Esophagus muscularis mucosa (tissue), 3 donors: Measurements from ENCODE around the gene GABRA4.

Source experiments
- POLR2A ChIP-seq: fragments of 450-650 bp; IDR thresholded peaks from one replicate; pipeline ENCODE4 v1.6.1; 2017; ENCODE audit warnings: antibody characterized with exemption, moderate library complexity, mild to moderate bottlenecking, low read depth
- TF ChIP-seq, protein P1 (sequence below), 3 experiments: fragments of 200-600 bp in 2 of 3; fragments of 450-650 bp in 1 of 3; sonication (generic) in 2 of 3; IDR thresholded peaks; one replicate each; pipeline ENCODE4 v1.5.1; 2017 to 2019; ENCODE audit warnings: antibody characterized with exemption in 3 of 3, mild to moderate bottlenecking in 2 of 3, moderate library complexity in 1 of 3

DNA sequence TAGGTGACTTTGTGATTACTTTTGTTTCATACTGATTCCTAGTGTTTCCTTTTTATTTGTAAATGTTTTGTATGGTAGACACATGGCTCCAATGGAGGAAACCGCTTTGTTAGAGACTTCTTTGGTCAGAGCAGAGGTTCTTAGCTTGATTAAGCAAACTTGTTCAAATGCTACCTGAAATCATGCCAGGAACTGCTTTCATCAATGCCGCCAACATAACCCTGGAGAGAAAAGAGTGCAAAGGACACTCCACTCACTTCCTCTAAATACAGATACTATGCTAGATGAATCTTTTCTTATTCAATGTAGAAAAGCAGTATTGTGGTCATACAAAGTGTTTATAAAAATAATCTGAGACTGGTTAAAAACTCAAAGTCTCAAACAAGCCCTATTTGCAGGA lies 58.7 kb downstream of the GABRA4 start:
- TF ChIP-seq, protein P1, sequence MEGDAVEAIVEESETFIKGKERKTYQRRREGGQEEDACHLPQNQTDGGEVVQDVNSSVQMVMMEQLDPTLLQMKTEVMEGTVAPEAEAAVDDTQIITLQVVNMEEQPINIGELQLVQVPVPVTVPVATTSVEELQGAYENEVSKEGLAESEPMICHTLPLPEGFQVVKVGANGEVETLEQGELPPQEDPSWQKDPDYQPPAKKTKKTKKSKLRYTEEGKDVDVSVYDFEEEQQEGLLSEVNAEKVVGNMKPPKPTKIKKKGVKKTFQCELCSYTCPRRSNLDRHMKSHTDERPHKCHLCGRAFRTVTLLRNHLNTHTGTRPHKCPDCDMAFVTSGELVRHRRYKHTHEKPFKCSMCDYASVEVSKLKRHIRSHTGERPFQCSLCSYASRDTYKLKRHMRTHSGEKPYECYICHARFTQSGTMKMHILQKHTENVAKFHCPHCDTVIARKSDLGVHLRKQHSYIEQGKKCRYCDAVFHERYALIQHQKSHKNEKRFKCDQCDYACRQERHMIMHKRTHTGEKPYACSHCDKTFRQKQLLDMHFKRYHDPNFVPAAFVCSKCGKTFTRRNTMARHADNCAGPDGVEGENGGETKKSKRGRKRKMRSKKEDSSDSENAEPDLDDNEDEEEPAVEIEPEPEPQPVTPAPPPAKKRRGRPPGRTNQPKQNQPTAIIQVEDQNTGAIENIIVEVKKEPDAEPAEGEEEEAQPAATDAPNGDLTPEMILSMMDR (IDR thresholded peaks at IDR 0.05) = no peak
- TF ChIP-seq POLR2A = no peak
